OCI-LY3 (cell line): ENCODE data around the gene TANK.
A peak's percentile ranks its signal among the peaks of the same experiment; 100 is the strongest.

Experiments
- H2AFZ ChIP-seq: fragments of 200-600, 300-600 bp; shearing (Covaris generic); 2 replicates; pipeline ENCODE4 v1.6.0; 2014; ENCODE audit warnings: antibody characterized with exemption, low read depth, low read length
- H3K27ac ChIP-seq: fragments of 200-600, 300-600 bp; sonication (generic); 2 replicates; pipeline ENCODE4 v1.5.1; 2014; ENCODE audit warnings: mild to moderate bottlenecking, low read length, moderate library complexity, mixed read lengths
- H3K27me3 ChIP-seq: fragments of 200-600, 300-600 bp; sonication (generic); 2 replicates; pipeline ENCODE4 v1.6.1; 2014; ENCODE audit warnings: low read depth, low read length, mixed read lengths
- H3K36me3 ChIP-seq: fragments of 200-600, 300-600 bp; sonication (generic); replicated peaks from 2 replicates; pipeline ENCODE3; 2014; ENCODE audit warnings: low read depth, low read length, mixed read lengths
- H3K4me1 ChIP-seq: fragments of 300-600, 200-600 bp; sonication (generic); 2 replicates; pipeline ENCODE4 v1.6.1; 2014; ENCODE audit warnings: low read length, mixed read lengths
- H3K4me2 ChIP-seq: fragments of 200-600, 300-600 bp; sonication (generic); 2 replicates; pipeline ENCODE4 v1.6.1; 2014; ENCODE audit warnings: low read length, mixed read lengths
- H3K4me3 ChIP-seq: fragments of 300-600, 200-600 bp; sonication (generic); 2 replicates; pipeline ENCODE4 v1.5.1; 2014; ENCODE audit warnings: antibody characterized with exemption, mild to moderate bottlenecking, low read length, moderate library complexity
- H3K79me2 ChIP-seq: fragments of 300-600, 200-600 bp; shearing (Covaris generic); 2 replicates; pipeline ENCODE4 v1.6.1; 2014; ENCODE audit warnings: mild to moderate bottlenecking, low read length, mixed read lengths
- H3K9ac ChIP-seq: fragments of 300-600, 200-600 bp; shearing (Covaris generic); 2 replicates; pipeline ENCODE4 v1.6.0; 2014; ENCODE audit warnings: mild to moderate bottlenecking, low read length, moderate library complexity
- H3K9me3 ChIP-seq: fragments of 200-600, 300-600 bp; shearing (Covaris generic); 2 replicates; pipeline ENCODE4 v1.6.1; 2014; ENCODE audit warnings: low read length, mixed read lengths; ENCODE audit not compliant: insufficient read depth
- H4K20me1 ChIP-seq: fragments of 200-600, 300-600 bp; sonication (generic); 2 replicates; pipeline ENCODE4 v1.6.1; 2016; ENCODE audit warnings: low read length, mixed read lengths; ENCODE audit not compliant: insufficient read depth
- CTCF ChIP-seq: fragments of 200-600, 300-600 bp; sonication (generic); IDR thresholded peaks from 2 replicates; pipeline ENCODE4 v1.5.1; 2014; ENCODE audit warnings: antibody characterized with exemption, low read length, low read depth
- EZH2phosphoT487 ChIP-seq: fragments of 200-600 bp; shearing (Covaris generic); IDR thresholded peaks from 2 replicates; pipeline ENCODE4 v1.6.1; 2018; ENCODE audit warnings: antibody characterized with exemption, mixed run types, low read depth

Gene TANK

GRCh38 chr2:161199912-161200701 is 39.9 kb downstream of the TANK start:
- no peak for TF ChIP-seq EZH2phosphoT487
- TF ChIP-seq CTCF = no peak
- H3K79me2 ChIP-seq = peaks cover 80% of the 10 kb centered on the region
- H3K4me3 ChIP-seq = no peak overlapping the region
- no peak overlapping the region for H3K9ac ChIP-seq
- peaks cover 12% of the 10 kb centered on the region for H3K4me1 ChIP-seq
- H3K4me2 ChIP-seq = 0 out of 2 replicates have a peak overlapping the region, but pooled peaks have one; percentile 1
- peaks cover 57% of the 10 kb centered on the region for H3K36me3 ChIP-seq
- no peaks in the 10 kb centered on the region for H3K27me3 ChIP-seq
- no peak overlapping the region for H2AFZ ChIP-seq
- H3K9me3 ChIP-seq = no peaks in the 10 kb centered on the region
- H4K20me1 ChIP-seq = peaks cover 77% of the 10 kb centered on the region
- no peak overlapping the region for H3K27ac ChIP-seq

GRCh38 chr2:161204846-161205245 is 44.6 kb downstream of the TANK start:
- H3K27ac ChIP-seq = no peak overlapping the region
- H4K20me1 ChIP-seq = peaks cover 49% of the 10 kb centered on the region
- no peak for TF ChIP-seq CTCF
- TF ChIP-seq EZH2phosphoT487 = no peak
- peaks cover 41% of the 10 kb centered on the region for H3K79me2 ChIP-seq
- H3K9me3 ChIP-seq = no peaks in the 10 kb centered on the region
- H3K27me3 ChIP-seq = no peaks in the 10 kb centered on the region
- no peak overlapping the region for H3K4me2 ChIP-seq
- no peak overlapping the region for H3K4me3 ChIP-seq
- H3K4me1 ChIP-seq = peaks cover 17% of the 10 kb centered on the region
- H3K9ac ChIP-seq = no peak overlapping the region
- no peak overlapping the region for H2AFZ ChIP-seq
- peaks cover 50% of the 10 kb centered on the region for H3K36me3 ChIP-seq

DNA sequence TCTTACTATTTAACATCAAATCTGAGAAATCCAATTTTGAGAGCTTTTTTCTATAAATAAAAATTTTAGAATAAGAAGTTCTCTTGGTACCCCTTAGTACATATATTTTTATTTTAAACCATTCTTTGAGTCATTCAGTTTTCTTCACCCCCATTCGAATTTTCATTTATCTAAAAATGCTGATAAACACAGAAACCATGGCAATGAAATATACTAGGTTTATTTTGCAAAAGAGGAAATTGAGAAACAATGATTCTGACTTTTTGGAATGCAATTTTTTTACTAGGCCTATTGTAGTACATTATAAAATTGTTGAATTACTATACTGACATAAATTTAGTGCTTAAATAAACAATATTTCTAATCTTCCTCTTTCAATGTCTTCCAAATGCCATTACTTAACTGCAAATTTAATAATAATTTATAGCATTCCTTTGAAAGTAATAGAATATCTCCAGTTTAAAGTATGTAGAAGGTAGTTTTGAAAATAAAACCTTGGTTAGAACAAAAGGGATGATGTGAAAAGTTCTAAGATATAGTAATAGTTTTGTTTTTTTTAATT is 46.3 kb downstream of the TANK start:
- H3K4me2 ChIP-seq = no peak overlapping the region
- peaks cover 24% of the 10 kb centered on the region for H3K79me2 ChIP-seq
- peaks cover 35% of the 10 kb centered on the region for H4K20me1 ChIP-seq
- H3K9ac ChIP-seq = no peak overlapping the region
- no peak overlapping the region for H3K4me3 ChIP-seq
- no peaks in the 10 kb centered on the region for H3K9me3 ChIP-seq
- no peak overlapping the region for H3K27ac ChIP-seq
- TF ChIP-seq EZH2phosphoT487 (no peak), CTCF (no peak)
- no peak overlapping the region for H2AFZ ChIP-seq
- H3K27me3 ChIP-seq = no peaks in the 10 kb centered on the region
- peaks cover 11% of the 10 kb centered on the region for H3K4me1 ChIP-seq
- H3K36me3 ChIP-seq = peaks cover 50% of the 10 kb centered on the region

GRCh38 chr2:161207941-161208340 is 47.7 kb downstream of the TANK start:
- Histone ChIP-seq H3K27me3 (no peaks in the 10 kb centered on the region), H3K4me2 (peak overlapping the region; percentile 5; the same call in 1 of the 2 replicates), H3K79me2 (peaks cover 13% of the 10 kb centered on the region), H4K20me1 (peaks cover 26% of the 10 kb centered on the region), H3K4me1 (peaks cover 11% of the 10 kb centered on the region), H3K9me3 (no peaks in the 10 kb centered on the region), H3K27ac (no peak overlapping the region), H3K9ac (no peak overlapping the region), H2AFZ (no peak overlapping the region), H3K4me3 (no peak overlapping the region), H3K36me3 (peaks cover 52% of the 10 kb centered on the region)
- no peak for TF ChIP-seq CTCF
- no peak for TF ChIP-seq EZH2phosphoT487
